Liver (tissue), 9 donors: ENCODE measurements around the gene ARHGAP29. TPM values are rescaled to one million over a fixed set of nuclear protein-coding genes. Genes with fewer than 3 reads are reported as not detected.

Experiments used
- DNase-seq: peaks from one replicate; pipeline ENCODE4 v3.0.0-alpha.2; 2017; ENCODE audit warnings: low spot score
- H3K27ac ChIP-seq, 2 donors: one replicate each; pipeline ENCODE4 v1.7.0; 2013; ENCODE audit warnings: inconsistent platforms in 2 of 2, low read length in 2 of 2, control low read depth in 1 of 2, low read depth in 1 of 2, mild to moderate bottlenecking in 1 of 2
- H3K27me3 ChIP-seq, 4 donors: one replicate each; pipeline versions ENCODE4 v1.6.1 to v1.7.0; 2013; ENCODE audit warnings: low read length in 3 of 4, inconsistent platforms in 1 of 4, mild to moderate bottlenecking in 1 of 4, moderate library complexity in 1 of 4; ENCODE audit not compliant: control insufficient read depth in 4 of 4, insufficient read depth in 4 of 4
- H3K36me3 ChIP-seq, 4 donors: one replicate each; pipeline versions ENCODE4 v1.6.1 to v1.7.0; 2013; ENCODE audit warnings: low read length in 3 of 4, mild to moderate bottlenecking in 3 of 4, low read depth in 1 of 4, moderate library complexity in 1 of 4; ENCODE audit not compliant: control insufficient read depth in 4 of 4, insufficient read depth in 3 of 4
- H3K4me1 ChIP-seq, 4 donors: one replicate each; pipeline versions ENCODE4 v1.6.1 to v1.7.0; 2013; ENCODE audit warnings: low read length in 3 of 4, mild to moderate bottlenecking in 3 of 4, moderate library complexity in 1 of 4; ENCODE audit not compliant: control insufficient read depth in 4 of 4, insufficient read depth in 4 of 4
- H3K4me3 ChIP-seq, 3 donors: one replicate each; pipeline versions ENCODE4 v1.6.1 to v1.7.0; 2013; ENCODE audit warnings: low read length in 3 of 3, control low read depth in 1 of 3, low read depth in 1 of 3, mild to moderate bottlenecking in 1 of 3
- H3K9ac ChIP-seq, 2 donors: one replicate each; pipeline ENCODE4 v1.7.0; 2013; ENCODE audit warnings: low read length in 2 of 2, mild to moderate bottlenecking in 2 of 2, moderate library complexity in 2 of 2, control low read depth in 1 of 2, low read depth in 1 of 2
- H3K9me3 ChIP-seq, 4 donors: one replicate each; pipeline versions ENCODE4 v1.6.1 to v1.7.0; 2013; ENCODE audit warnings: low read length in 3 of 4; ENCODE audit not compliant: control insufficient read depth in 4 of 4
- CTCF ChIP-seq: fragments of 150-350 bp; IDR thresholded peaks from 2 replicates; pipeline ENCODE4 v1.5.1; 2017; ENCODE audit warnings: improper control_type of control experiment, low read depth, low read length; ENCODE audit not compliant: missing input control
- EGR1 ChIP-seq, 2 donors: IDR thresholded peaks; 2 replicates each; pipeline ENCODE4 v1.6.1; 2016 to 2018; ENCODE audit warnings: antibody characterized with exemption in 2 of 2, low read depth in 2 of 2
- FOXA1 ChIP-seq: IDR thresholded peaks from 2 replicates; pipeline ENCODE4 v1.6.1; 2016; ENCODE audit warnings: antibody characterized with exemption
- FOXA2 ChIP-seq: IDR thresholded peaks from 2 replicates; pipeline ENCODE4 v1.6.1; 2016; ENCODE audit warnings: antibody characterized with exemption
- GABPA ChIP-seq, 2 donors: IDR thresholded peaks in 1 of 2; conservative IDR thresholded peaks in 1 of 2; 2 replicates each; pipeline ENCODE4 v1.6.1; 2016; ENCODE audit warnings: antibody characterized with exemption in 2 of 2, mild to moderate bottlenecking in 1 of 2, moderate library complexity in 1 of 2
- HNF4A ChIP-seq, 2 donors: conservative IDR thresholded peaks; 2 replicates each; pipeline ENCODE4 v1.6.1; 2016; ENCODE audit warnings: antibody characterized with exemption in 2 of 2, mild to moderate bottlenecking in 2 of 2
- HNF4G ChIP-seq: IDR thresholded peaks from 2 replicates; pipeline ENCODE4 v1.6.1; 2016; ENCODE audit warnings: antibody characterized with exemption
- JUND ChIP-seq, 2 donors: IDR thresholded peaks; 2 replicates each; pipeline ENCODE4 v1.6.1; 2016; ENCODE audit warnings: antibody characterized with exemption in 2 of 2
- NR2F2 ChIP-seq: IDR thresholded peaks from 2 replicates; pipeline ENCODE4 v1.6.1; 2016; ENCODE audit warnings: antibody characterized with exemption
- RAD21 ChIP-seq, 2 donors: IDR thresholded peaks; 2 replicates each; pipeline ENCODE4 v1.6.1; 2016; ENCODE audit warnings: antibody characterized with exemption in 2 of 2, mild to moderate bottlenecking in 2 of 2
- REST ChIP-seq: IDR thresholded peaks from 2 replicates; pipeline ENCODE4 v1.6.1; 2016; ENCODE audit warnings: antibody characterized with exemption, mild to moderate bottlenecking
- RXRA ChIP-seq, 2 donors: IDR thresholded peaks; 2 replicates each; pipeline ENCODE4 v1.6.1; 2017 to 2018; ENCODE audit warnings: antibody characterized with exemption in 2 of 2, mild to moderate bottlenecking in 1 of 2
- SP1 ChIP-seq: IDR thresholded peaks from 2 replicates; pipeline ENCODE4 v1.6.1; 2018; ENCODE audit warnings: antibody characterized with exemption, mild to moderate bottlenecking
- TAF1 ChIP-seq: conservative IDR thresholded peaks from 2 replicates; pipeline ENCODE4 v1.6.1; 2016; ENCODE audit warnings: antibody characterized with exemption, mild to moderate bottlenecking
- YY1 ChIP-seq: IDR thresholded peaks from 2 replicates; pipeline ENCODE4 v1.6.1; 2016; ENCODE audit warnings: antibody characterized with exemption, mild to moderate bottlenecking
- ZBTB33 ChIP-seq: IDR thresholded peaks from 2 replicates; pipeline ENCODE4 v1.6.1; 2016; ENCODE audit warnings: antibody characterized with exemption
- WGBS: extraction: QIAGEN DNeasy Blood & Tissue Kit; methylation state at CpG from one replicate; pipeline ENCODE4 v1.1.7; 2013; 5-methylcytosine and 5-hydroxymethylcytosine counted together
- polyA plus RNA-seq, 2 donors: library from polyadenylated mRNA; stranded (reverse) in 1 of 2; unstranded in 1 of 2; fragments of 200-250 nt in 1 of 2; fragments of >200 nt in 1 of 2; fragmentation: Nextera tagmentation in 1 of 2; extraction: Ambion mirVana in 1 of 2; gene quantifications; one replicate each; pipeline versions ENCODE4 v1.2.1 to v1.2.3, GENCODE V29; 2013 to 2015
- total RNA-seq, 2 donors: library from RNA; depleted of rRNA; stranded (reverse); fragments of >200 nt; gene quantifications; one replicate each; pipeline ENCODE4 v1.2.3, GENCODE V29; 2014
- TF ChIP-seq, protein P1 (sequence below): IDR thresholded peaks from 2 replicates; pipeline ENCODE4 v1.6.1; 2016; ENCODE audit warnings: antibody characterized with exemption
- TF ChIP-seq, protein P2 (sequence below): IDR thresholded peaks from 2 replicates; pipeline ENCODE4 v1.6.1; 2016; ENCODE audit warnings: antibody characterized with exemption
- donor health status: healthy.
- donor health status: healthy.
- donor health status: healthy.
- donor health status: healthy.
- donor health status: healthy.

Gene ARHGAP29
- total and polyA plus RNA-seq, 4 donors, result 8.3 to 27.7 (median 13.2) TPM

GRCh38 chr1:94225845-94226244 lies 11.5 kb downstream of the ARHGAP29 start:
- no peaks in the 10 kb centered on the region for H3K36me3 ChIP-seq
- no peak overlapping the region for H3K9ac ChIP-seq
- no peaks in the 10 kb centered on the region for H3K27me3 ChIP-seq
- no peak for DNase-seq
- 61% methylated on average over 2 of the region's 2 CpGs for WGBS
- no peaks in the 10 kb centered on the region for H3K9me3 ChIP-seq
- peaks cover 0 to 20% (median 8%) of the 10 kb centered on the region in 4 donors for H3K4me1 ChIP-seq
- H3K27ac ChIP-seq, result no peak overlapping the region
- no peak overlapping the region for H3K4me3 ChIP-seq
- TF ChIP-seq REST (no peak), EGR1 (IDR thresholded peaks at IDR 0.05; ENCODE audit: low read depth in 2 of 2) (no peak), RXRA (IDR thresholded peaks at IDR 0.05) (no peak), TAF1 (no peak), NR2F2 (no peak), RAD21 (IDR thresholded peaks at IDR 0.05) (no peak), GABPA (IDR thresholded peaks at IDR 0.05 in 1 of 2, conservative IDR thresholded peaks at IDR 0.05 in 1 of 2) (no peak), HNF4G (no peak), SP1 (no peak)
- TF ChIP-seq, protein P1, sequence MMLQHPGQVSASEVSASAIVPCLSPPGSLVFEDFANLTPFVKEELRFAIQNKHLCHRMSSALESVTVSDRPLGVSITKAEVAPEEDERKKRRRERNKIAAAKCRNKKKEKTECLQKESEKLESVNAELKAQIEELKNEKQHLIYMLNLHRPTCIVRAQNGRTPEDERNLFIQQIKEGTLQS, result no peak

DNA sequence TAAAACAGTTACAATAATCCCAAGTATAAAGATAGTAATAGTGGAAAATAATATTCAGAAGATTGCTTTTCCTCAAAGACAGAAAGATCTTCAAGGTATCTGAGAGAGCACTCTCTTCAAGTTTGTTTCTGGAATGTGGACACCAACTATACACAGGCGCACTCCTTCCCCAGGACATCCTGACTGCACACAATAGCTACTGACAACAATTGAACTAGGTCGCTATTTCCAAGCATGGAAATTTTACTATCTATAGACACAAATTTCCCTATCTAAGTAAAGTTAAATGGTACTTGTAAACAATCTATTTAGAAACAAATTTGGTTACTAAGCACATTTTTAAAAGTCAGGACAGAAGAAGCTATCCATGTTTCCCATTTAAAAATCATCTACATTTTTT lies 19.1 kb downstream of the ARHGAP29 start:
- no peak for DNase-seq
- Histone ChIP-seq H3K36me3 (peaks cover 0 to 6% (median 2%) of the 10 kb centered on the region in 4 donors), H3K27me3 (no peaks in the 10 kb centered on the region), H3K9ac (no peak overlapping the region), H3K4me3 (no peak overlapping the region), H3K9me3 (no peaks in the 10 kb centered on the region), H3K4me1 (peaks cover 0 to 9% (median 0%) of the 10 kb centered on the region in 4 donors), H3K27ac (peak overlapping the region in 1 of 2 donors; percentile 16)
- no peak for TF ChIP-seq JUND (IDR thresholded peaks at IDR 0.05)
- TF ChIP-seq HNF4G, result no peak
- TF ChIP-seq FOXA1, result no peak
- TF ChIP-seq, protein P2, sequence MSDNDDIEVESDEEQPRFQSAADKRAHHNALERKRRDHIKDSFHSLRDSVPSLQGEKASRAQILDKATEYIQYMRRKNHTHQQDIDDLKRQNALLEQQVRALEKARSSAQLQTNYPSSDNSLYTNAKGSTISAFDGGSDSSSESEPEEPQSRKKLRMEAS, result no peak
- no peak for TF ChIP-seq NR2F2
- no peak for TF ChIP-seq HNF4A (conservative IDR thresholded peaks at IDR 0.05)
- TF ChIP-seq, protein P1, result no peak
- TF ChIP-seq SP1, result no peak
- no peak for TF ChIP-seq REST
- no peak for TF ChIP-seq RAD21 (IDR thresholded peaks at IDR 0.05)
- TF ChIP-seq RXRA (IDR thresholded peaks at IDR 0.05), result no peak
- TF ChIP-seq FOXA2, result no peak
- no peak for TF ChIP-seq ZBTB33
- TF ChIP-seq TAF1, result no peak
- TF ChIP-seq CTCF, result no peak
- TF ChIP-seq GABPA (IDR thresholded peaks at IDR 0.05 in 1 of 2, conservative IDR thresholded peaks at IDR 0.05 in 1 of 2), result no peak
- TF ChIP-seq YY1, result no peak
- WGBS, result 79% methylated on average over 2 of the region's 2 CpGs
